COLO668 (cell line): Measurements from ENCODE around the gene CTDSPL.

Experiments used
- DNase-seq: peaks from one replicate; lab custom pipeline; 2025; ENCODE audit not compliant: unreplicated experiment; lab: John Stamatoyannopoulos, UW

CTDSPL gene

GRCh38 chr3:37912052-37912733, 50.5 kb downstream of the CTDSPL start:
- no peak for DNase-seq

GRCh38 chr3:37913522-37913921, 51.8 kb downstream of the CTDSPL start:
- no peak for DNase-seq

GRCh38 chr3:37916685-37917084, 55.0 kb downstream of the CTDSPL start:
- no peak for DNase-seq

- no peak for DNase-seq
Measured at GRCh38 chr3:37918627-37919026, 56.9 kb downstream of the CTDSPL start.

- no peak for DNase-seq
Measured at GRCh38 chr3:37920156-37920699, 58.5 kb downstream of the CTDSPL start.

GRCh38 chr3:37921025-37921424, 59.3 kb downstream of the CTDSPL start:
- no peak for DNase-seq

GRCh38 chr3:37922721-37923568, 61.3 kb downstream of the CTDSPL start:
- DNase-seq = no peak

- no peak for DNase-seq
Measured at GRCh38 chr3:37923569-37924040, 61.9 kb downstream of the CTDSPL start.

- no peak for DNase-seq
Measured at GRCh38 chr3:37924453-37924852, 62.8 kb downstream of the CTDSPL start.

- DNase-seq = no peak
Measured at GRCh38 chr3:37925157-37925556, 63.5 kb downstream of the CTDSPL start.

- DNase-seq = no peak
Measured at GRCh38 chr3:37926611-37927010, 64.9 kb downstream of the CTDSPL start.

GRCh38 chr3:37930495-37930894, 68.8 kb downstream of the CTDSPL start:
- DNase-seq = no peak

- no peak for DNase-seq
Measured at GRCh38 chr3:37932505-37932904, 70.8 kb downstream of the CTDSPL start.

GRCh38 chr3:37934631-37935289, 73.1 kb downstream of the CTDSPL start:
- DNase-seq = no peak

GRCh38 chr3:37935290-37935668, 73.6 kb downstream of the CTDSPL start:
- DNase-seq = no peak

GRCh38 chr3:37935756-37936666, 74.3 kb downstream of the CTDSPL start:
- no peak for DNase-seq

- DNase-seq = no peak
Measured at GRCh38 chr3:37937156-37937555, 75.5 kb downstream of the CTDSPL start.

GRCh38 chr3:37938011-37938410, 76.3 kb downstream of the CTDSPL start:
- no peak for DNase-seq

- DNase-seq = no peak
Measured at GRCh38 chr3:37940242-37940908, 78.7 kb downstream of the CTDSPL start.
